MCF 10A (cell line): ENCODE data around the gene KIF24. TPM values are rescaled to one million over a fixed set of nuclear protein-coding genes. Genes with fewer than 3 reads are reported as not detected.

Experiments used
- BruUV-seq: library from RNA; stranded (reverse); fragments of 400-500 nt; replicated peaks from 2 replicates; lab custom pipeline; 2021; lab: Mats Ljungman, UMichigan
- CTCF ChIA-PET: fragments of 300-600 bp; sonication (Branson Sonifier 250); formaldehyde crosslinking; extraction: SDS; loops from one replicate; lab custom pipeline; 2021; ENCODE audit warnings: antibody characterized with exemption, inconsistent platforms; lab: Yijun Ruan, JAX
- POLR2A ChIA-PET: fragments of 300-600, 350-650 bp; sonication (Branson Sonifier 250); formaldehyde crosslinking; extraction: SDS; loops from one replicate; lab custom pipeline; 2020; ENCODE audit warnings: antibody characterized with exemption, inconsistent platforms; lab: Yijun Ruan, JAX
- DNase-seq: peaks from one replicate; pipeline ENCODE4 v3.0.0-alpha.2; 2018; ENCODE audit not compliant: unreplicated experiment
- H3K27ac Mint-ChIP-seq: one replicate; pipeline ENCODE4 v1.8.0; 2022; ENCODE audit warnings: mild to moderate bottlenecking, low read depth, mixed read lengths; ENCODE audit not compliant: unreplicated experiment
- H3K27me3 Mint-ChIP-seq: one replicate; pipeline ENCODE4 v1.8.0; 2022; ENCODE audit warnings: mixed read lengths; ENCODE audit not compliant: insufficient read depth, unreplicated experiment
- H3K36me3 Mint-ChIP-seq: one replicate; pipeline ENCODE4 v1.8.0; 2022; ENCODE audit warnings: mild to moderate bottlenecking, moderate library complexity, mixed read lengths; ENCODE audit not compliant: insufficient read depth, unreplicated experiment
- H3K4me1 Mint-ChIP-seq: one replicate; pipeline ENCODE4 v1.8.0; 2022; ENCODE audit warnings: mixed read lengths; ENCODE audit not compliant: insufficient read depth, unreplicated experiment
- H3K4me3 Mint-ChIP-seq: one replicate; pipeline ENCODE4 v1.8.0; 2022; ENCODE audit warnings: mild to moderate bottlenecking, moderate library complexity, mixed read lengths; ENCODE audit not compliant: unreplicated experiment
- H3K9me3 Mint-ChIP-seq: one replicate; pipeline ENCODE4 v1.8.0; 2022; ENCODE audit warnings: mixed read lengths; ENCODE audit not compliant: unreplicated experiment
- CTCF ChIP-seq: fragments of 200-600 bp; IDR thresholded peaks from one replicate; pipeline ENCODE4 v1.8.0; 2022; ENCODE audit warnings: antibody characterized with exemption, mild to moderate bottlenecking; ENCODE audit not compliant: unreplicated experiment
- intact Hi-C: fragments of 100-400 bp; cut with micrococcal nuclease; formaldehyde crosslinking; loops from 2 replicates; pipeline ENCODE4 v1.14.1; 2022
- total RNA-seq: library from RNA; stranded (reverse); gene quantifications from 2 replicates; pipeline ENCODE4 v1.2.3, GENCODE V29; 2022

The KIF24 gene
- total RNA-seq, 1 experiment from 2014 or later = 3.5 TPM

GRCh38 chr9:34322899-34323591, 6.0 kb downstream of the KIF24 start:
- H3K9me3 Mint-ChIP-seq = no peaks in the 10 kb centered on the region
- ChIA-PET POLR2A (interaction anchor here (0.6 kb wide), 1 partner anchor 305 kb away, joined by 4 read pairs; no protein-coding TSS in a partner anchor), CTCF (interaction anchor here (1.3 kb wide), 1 partner anchor 68 kb away, joined by 3 read pairs; no protein-coding TSS in a partner anchor)
- TF ChIP-seq CTCF = no peak
- intact Hi-C loops = no loop called here
- H3K36me3 Mint-ChIP-seq = no peaks in the 10 kb centered on the region
- no peak overlapping the region for H3K4me3 Mint-ChIP-seq
- H3K27ac Mint-ChIP-seq = no peak overlapping the region
- no TSS peak for BruUV-seq
- no peak for DNase-seq
- peaks cover 22% of the 10 kb centered on the region for H3K4me1 Mint-ChIP-seq
- no peaks in the 10 kb centered on the region for H3K27me3 Mint-ChIP-seq

- H3K36me3 Mint-ChIP-seq = no peaks in the 10 kb centered on the region
- BruUV-seq = no TSS peak
- H3K27me3 Mint-ChIP-seq = no peaks in the 10 kb centered on the region
- no peak overlapping the region for H3K4me3 Mint-ChIP-seq
- ChIA-PET CTCF (interaction anchor here (0.6 to 0.7 kb wide), 3 partner anchors 16 to 234 kb away, joined by 4 read pairs; no protein-coding TSS in a partner anchor), POLR2A (no interaction called here)
- DNase-seq = no peak
- H3K9me3 Mint-ChIP-seq = no peaks in the 10 kb centered on the region
- peaks cover 16% of the 10 kb centered on the region for H3K4me1 Mint-ChIP-seq
- intact Hi-C loops = no loop called here
- no peak for TF ChIP-seq CTCF
- H3K27ac Mint-ChIP-seq = no peak overlapping the region
Observed at GRCh38 chr9:34321451-34321850, 7.6 kb downstream of the KIF24 start.

GRCh38 chr9:34318163-34318790, 10.8 kb downstream of the KIF24 start:
- POLR2A ChIA-PET = interaction anchor here (1.0 kb wide), 1 partner anchor 12 kb away, joined by 3 read pairs; no protein-coding TSS in a partner anchor
- no peaks in the 10 kb centered on the region for H3K9me3 Mint-ChIP-seq
- H3K4me3 Mint-ChIP-seq = no peak overlapping the region
- H3K27me3 Mint-ChIP-seq = no peaks in the 10 kb centered on the region
- intact Hi-C loops = no loop called here
- DNase-seq = no peak
- BruUV-seq = no TSS peak
- TF ChIP-seq CTCF = no peak
- H3K36me3 Mint-ChIP-seq = no peaks in the 10 kb centered on the region
- no peaks in the 10 kb centered on the region for H3K4me1 Mint-ChIP-seq
- H3K27ac Mint-ChIP-seq = no peak overlapping the region
- CTCF ChIA-PET = interaction anchor here (0.7 kb wide), 1 partner anchor 298 kb away, joined by 3 read pairs; no protein-coding TSS in a partner anchor

- Mint-ChIP-seq H3K27ac (no peak overlapping the region), H3K4me1 (no peaks in the 10 kb centered on the region), H3K9me3 (no peaks in the 10 kb centered on the region), H3K27me3 (no peaks in the 10 kb centered on the region), H3K36me3 (no peaks in the 10 kb centered on the region), H3K4me3 (no peak overlapping the region)
- intact Hi-C loops = no loop called here
- ChIA-PET POLR2A (interaction anchor here (1.0 kb wide), 1 partner anchor 13 kb away, joined by 3 read pairs; no protein-coding TSS in a partner anchor), CTCF (interaction anchor here (0.6 to 0.8 kb wide), 4 partner anchors 25 to 1152 kb away, joined by 3 to 5 read pairs (median 4); no protein-coding TSS in a partner anchor)
- DNase-seq = no peak
- no TSS peak for BruUV-seq
- no peak for TF ChIP-seq CTCF
Observed at GRCh38 chr9:34317436-34317835, 11.6 kb downstream of the KIF24 start.
